HCT116 (cell line): ENCODE data around the gene GIT2. TPM values are rescaled to one million over a fixed set of nuclear protein-coding genes. Genes with fewer than 3 reads are reported as not detected.

ENCODE experiments used
- ATAC-seq: fragments of 200-7000 bp; cut with Tn5 transposase; 2 replicates; pipeline ENCODE4 v1.9.1; 2020; ENCODE audit warnings: mild to moderate bottlenecking, moderate library complexity
- BruUV-seq: library from RNA; stranded (reverse); fragments of 400-500 nt; replicated peaks from 2 replicates; lab custom pipeline; 2021; lab: Mats Ljungman, UMichigan
- CTCF ChIA-PET: fragments of 300-600 bp; sonication (Branson Sonifier 250); formaldehyde crosslinking; loops from one replicate; lab custom pipeline; 2021; ENCODE audit warnings: antibody characterized with exemption; lab: Charles Lee
- POLR2A ChIA-PET: fragments of 300-600, 350-600 bp; sonication (Branson Sonifier 250); formaldehyde crosslinking; loops from one replicate; lab custom pipeline; 2021; ENCODE audit warnings: antibody characterized with exemption; lab: Charles Lee
- RAD21 ChIA-PET, 2 experiments: fragments of 300-600 bp; sonication (Branson Sonifier 250); formaldehyde crosslinking; loops; one replicate each; lab custom pipeline; 2023; ENCODE audit warnings: low total read pairs in 2 of 2; ENCODE audit not compliant: uncharacterized antibody in 2 of 2, unreplicated experiment in 2 of 2, low non-redundant PET in 1 of 2; lab: Charles Lee
- DNase-seq: peaks from one replicate; pipeline ENCODE4 v3.0.0-alpha.2; 2010; ENCODE audit warnings: low read depth, low spot score
- H2AFZ ChIP-seq: fragments of 200-600 bp; shearing (Covaris generic), sonication (generic); 2 replicates; pipeline ENCODE4 v1.6.1; 2017; ENCODE audit warnings: low read depth, mixed run types, mixed read lengths, antibody characterized with exemption, low read length; ENCODE audit not compliant: poor library complexity, severe bottlenecking
- H3K27ac ChIP-seq: 2 replicates; pipeline ENCODE4 v1.5.1; 2012; ENCODE audit warnings: low read depth, low read length
- H3K27me3 ChIP-seq: fragments of 200-600 bp; sonication (generic); 2 replicates; pipeline ENCODE4 v1.6.1; 2016; ENCODE audit warnings: mixed run types, low read length, mixed read lengths; ENCODE audit not compliant: insufficient read depth
- H3K36me3 ChIP-seq, 2 experiments: fragments of 200-500 bp in 1 of 2; fragments of 200-600 bp in 1 of 2; sonication (Bioruptor generic) in 1 of 2; sonication (generic) in 1 of 2; 2 replicates each; pipeline versions ENCODE4 v1.5.1 to v1.6.1; 2014 to 2016; ENCODE audit warnings: low read length in 2 of 2, inconsistent platforms in 1 of 2, mixed read lengths in 1 of 2, mixed run types in 1 of 2; ENCODE audit not compliant: insufficient read depth in 2 of 2, control insufficient read depth in 1 of 2
- H3K4me1 ChIP-seq, 2 experiments: fragments of 200-600 bp in 1 of 2; sonication (generic) in 1 of 2; 2 replicates each; pipeline versions ENCODE4 v1.5.1 to v1.6.1; 2012 to 2017; ENCODE audit warnings: low read length in 2 of 2, inconsistent platforms in 1 of 2, mild to moderate bottlenecking in 1 of 2, mixed read lengths in 1 of 2, mixed run types in 1 of 2, moderate library complexity in 1 of 2; ENCODE audit not compliant: insufficient read depth in 2 of 2, control insufficient read depth in 1 of 2
- H3K4me2 ChIP-seq: fragments of 200-600 bp; sonication (generic); 2 replicates; pipeline ENCODE4 v1.6.1; 2017; ENCODE audit warnings: mixed run types, low read length, mixed read lengths
- H3K4me3 ChIP-seq, 2 experiments: fragments of 200-600 bp in 1 of 2; sonication (generic) in 1 of 2; replicated peaks in 1 of 2; 2 replicates each; pipeline ENCODE4 v1.5.1; 2011 to 2016; ENCODE audit warnings: low read length in 2 of 2, control low read depth in 1 of 2, low read depth in 1 of 2, mild to moderate bottlenecking in 1 of 2, mixed read lengths in 1 of 2, mixed run types in 1 of 2
- H3K79me2 ChIP-seq: fragments of 200-600 bp; sonication (generic); 2 replicates; pipeline ENCODE4 v1.6.1; 2017; ENCODE audit warnings: mild to moderate bottlenecking, mixed run types, low read length, moderate library complexity, mixed read lengths; ENCODE audit not compliant: insufficient read depth
- H3K9ac ChIP-seq: fragments of 200-600 bp; sonication (generic); 2 replicates; pipeline ENCODE4 v1.6.1; 2016; ENCODE audit warnings: low read length, mixed read lengths
- H3K9me2 ChIP-seq: fragments of 200-600 bp; sonication (generic), shearing (Covaris generic); 2 replicates; pipeline ENCODE4 v1.6.1; 2017; ENCODE audit warnings: mixed run types, mild to moderate bottlenecking, moderate library complexity; ENCODE audit not compliant: insufficient read depth
- H3K9me3 ChIP-seq, 2 experiments: fragments of 200-500 bp in 1 of 2; fragments of 200-600 bp in 1 of 2; sonication (Bioruptor generic) in 1 of 2; sonication (generic) in 1 of 2; 2 replicates each; pipeline ENCODE4 v1.6.1; 2014 to 2017; ENCODE audit warnings: low read length in 2 of 2, mixed read lengths in 2 of 2, inconsistent platforms in 1 of 2, low read depth in 1 of 2, mild to moderate bottlenecking in 1 of 2, mixed run types in 1 of 2, moderate library complexity in 1 of 2; ENCODE audit not compliant: control insufficient read depth in 1 of 2, insufficient read depth in 1 of 2
- H4K20me1 ChIP-seq: fragments of 200-600 bp; sonication (generic), shearing (Covaris generic); 2 replicates; pipeline ENCODE4 v1.6.1; 2017; ENCODE audit warnings: mixed run types, mild to moderate bottlenecking, moderate library complexity; ENCODE audit not compliant: insufficient read depth
- JUND ChIP-seq: IDR thresholded peaks from 2 replicates; pipeline ENCODE4 v1.6.1; 2012
- ZBTB33 ChIP-seq: IDR thresholded peaks from 2 replicates; pipeline ENCODE4 v1.6.1; 2011; ENCODE audit warnings: mild to moderate bottlenecking, low read length, moderate library complexity; ENCODE audit not compliant: insufficient replicate concordance; ENCODE audit errors: extremely low read depth
- intact Hi-C: fragments of 100-400 bp; cut with micrococcal nuclease; formaldehyde crosslinking; loops from 2 replicates; pipeline ENCODE4 v1.10.0; 2022
- total RNA-seq: library from RNA; stranded (reverse); gene quantifications from one replicate; pipeline ENCODE4 v1.2.1, GENCODE V29; 2021; ENCODE audit not compliant: unreplicated experiment
- TF ChIP-seq, protein P1 (sequence below): IDR thresholded peaks from 2 replicates; pipeline ENCODE4 v1.6.1; 2012; ENCODE audit warnings: low read depth

The GIT2 gene
- total RNA-seq, 1 experiment from 2014 or later, result 21.5 TPM

- BruUV-seq, result no TSS peak
- no peak overlapping the region for H3K4me2 ChIP-seq
- DNase-seq (no peak), ATAC-seq (no peak)
- ChIA-PET POLR2A (interaction anchor here (0.6 kb wide), 1 partner anchor 781 kb away, joined by 3 read pairs; no protein-coding TSS in a partner anchor), CTCF (no interaction called here), RAD21 (no interaction called here)
- H3K4me1 ChIP-seq, result peaks cover 17 to 28% of the 10 kb centered on the region in 2 experiments
- intact Hi-C loops, result no loop called here
- TF ChIP-seq, protein P1, sequence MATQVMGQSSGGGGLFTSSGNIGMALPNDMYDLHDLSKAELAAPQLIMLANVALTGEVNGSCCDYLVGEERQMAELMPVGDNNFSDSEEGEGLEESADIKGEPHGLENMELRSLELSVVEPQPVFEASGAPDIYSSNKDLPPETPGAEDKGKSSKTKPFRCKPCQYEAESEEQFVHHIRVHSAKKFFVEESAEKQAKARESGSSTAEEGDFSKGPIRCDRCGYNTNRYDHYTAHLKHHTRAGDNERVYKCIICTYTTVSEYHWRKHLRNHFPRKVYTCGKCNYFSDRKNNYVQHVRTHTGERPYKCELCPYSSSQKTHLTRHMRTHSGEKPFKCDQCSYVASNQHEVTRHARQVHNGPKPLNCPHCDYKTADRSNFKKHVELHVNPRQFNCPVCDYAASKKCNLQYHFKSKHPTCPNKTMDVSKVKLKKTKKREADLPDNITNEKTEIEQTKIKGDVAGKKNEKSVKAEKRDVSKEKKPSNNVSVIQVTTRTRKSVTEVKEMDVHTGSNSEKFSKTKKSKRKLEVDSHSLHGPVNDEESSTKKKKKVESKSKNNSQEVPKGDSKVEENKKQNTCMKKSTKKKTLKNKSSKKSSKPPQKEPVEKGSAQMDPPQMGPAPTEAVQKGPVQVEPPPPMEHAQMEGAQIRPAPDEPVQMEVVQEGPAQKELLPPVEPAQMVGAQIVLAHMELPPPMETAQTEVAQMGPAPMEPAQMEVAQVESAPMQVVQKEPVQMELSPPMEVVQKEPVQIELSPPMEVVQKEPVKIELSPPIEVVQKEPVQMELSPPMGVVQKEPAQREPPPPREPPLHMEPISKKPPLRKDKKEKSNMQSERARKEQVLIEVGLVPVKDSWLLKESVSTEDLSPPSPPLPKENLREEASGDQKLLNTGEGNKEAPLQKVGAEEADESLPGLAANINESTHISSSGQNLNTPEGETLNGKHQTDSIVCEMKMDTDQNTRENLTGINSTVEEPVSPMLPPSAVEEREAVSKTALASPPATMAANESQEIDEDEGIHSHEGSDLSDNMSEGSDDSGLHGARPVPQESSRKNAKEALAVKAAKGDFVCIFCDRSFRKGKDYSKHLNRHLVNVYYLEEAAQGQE, result no peak
- TF ChIP-seq JUND (no peak), ZBTB33 (no peak)
- no peak overlapping the region for H2AFZ ChIP-seq
- no peak overlapping the region for H3K4me3 ChIP-seq
- no peaks in the 10 kb centered on the region for H3K9me3 ChIP-seq
- H4K20me1 ChIP-seq, result no peaks in the 10 kb centered on the region
- no peak overlapping the region for H3K27ac ChIP-seq
- H3K36me3 ChIP-seq, result 0 out of 4 replicates have a peak, but pooled peaks cover 3 to 6% of the 10 kb centered on the region in 2 experiments
- no peak overlapping the region for H3K9ac ChIP-seq
- H3K9me2 ChIP-seq, result no peaks in the 10 kb centered on the region
- H3K27me3 ChIP-seq, result no peaks in the 10 kb centered on the region
- H3K79me2 ChIP-seq, result no peaks in the 10 kb centered on the region
These were observed 49.7 kb downstream of the GIT2 start for GRCh38 chr12:109946505-109946904.
